Astrocyte of the spinal cord (primary cell): ENCODE measurements around the gene C4orf50.
"Not testable (repeated sequence)": the region's sequence is repeated elsewhere in the genome, so short reads cannot be mapped to it uniquely, and the experiment has no call there.

ENCODE experiments used
- DNase-seq: peaks from one replicate; pipeline ENCODE4 v3.0.0; 2011; ENCODE audit warnings: low read depth, low spot score
- H3K4me3 ChIP-seq: 2 replicates; pipeline ENCODE4 v1.5.1; 2011; ENCODE audit warnings: low read depth, mild to moderate bottlenecking, low read length, moderate library complexity
- CTCF ChIP-seq: IDR thresholded peaks from 2 replicates; pipeline ENCODE4 v1.5.1; 2012; ENCODE audit warnings: low read depth, mild to moderate bottlenecking, low read length, inconsistent platforms
- in situ Hi-C: cut with HindIII; loops from 2 replicates; pipeline ENCODE4 v1.10.0; 2017; ENCODE audit warnings: low sequenced_read_pairs

C4orf50 gene

GRCh38 chr4:6005175-6005574 is 13.1 kb downstream of the C4orf50 start:
- no peak for DNase-seq
- no peak overlapping the region for H3K4me3 ChIP-seq
- TF ChIP-seq CTCF = no peak
- in situ Hi-C loops = no loop called here

GRCh38 chr4:6003485-6003884 is 14.7 kb downstream of the C4orf50 start:
- DNase-seq, H3K4me3 ChIP-seq, in situ Hi-C loops: not testable (repeated sequence)

GRCh38 chr4:6002926-6003325 is 15.3 kb downstream of the C4orf50 start:
- in situ Hi-C loops = no loop called here
- H3K4me3 ChIP-seq = no peak overlapping the region
- DNase-seq = no peak
- TF ChIP-seq CTCF = no peak

- no peak for TF ChIP-seq CTCF
- in situ Hi-C loops = no loop called here
- no peak overlapping the region for H3K4me3 ChIP-seq
- no peak for DNase-seq
Measured at GRCh38 chr4:6002492-6002833, 15.8 kb downstream of the C4orf50 start.

GRCh38 chr4:6001680-6002491 is 16.3 kb downstream of the C4orf50 start:
- DNase-seq = no peak
- no peak for TF ChIP-seq CTCF
- in situ Hi-C loops = no loop called here
- H3K4me3 ChIP-seq = no peak overlapping the region

- in situ Hi-C loops = no loop called here
- no peak for TF ChIP-seq CTCF
- H3K4me3 ChIP-seq = no peak overlapping the region
- DNase-seq = no peak
Measured at GRCh38 chr4:5999830-6000365, 18.3 kb downstream of the C4orf50 start.

GRCh38 chr4:5999356-5999755 is 18.9 kb downstream of the C4orf50 start:
- DNase-seq = no peak
- in situ Hi-C loops = no loop called here
- no peak for TF ChIP-seq CTCF
- H3K4me3 ChIP-seq = no peak overlapping the region
